HepG2 (cell line): ENCODE results near the gene DUSP22. TPM values are rescaled to one million over a fixed set of nuclear protein-coding genes. Genes with fewer than 3 reads are reported as not detected.

Experiments
- ARHGAP35 ChIP-seq: sonication (generic); formaldehyde crosslinking; IDR thresholded peaks from 2 replicates; pipeline ENCODE4 v1.9.0; 2022; ENCODE audit warnings: mild to moderate bottlenecking, inconsistent platforms, moderate library complexity, missing genetic modification reagents, borderline replicate concordance
- DMTF1 ChIP-seq: sonication (generic); formaldehyde crosslinking; IDR thresholded peaks from 2 replicates; pipeline ENCODE4 v1.4.0; 2020; ENCODE audit warnings: mild to moderate bottlenecking, missing genetic modification reagents
- DR1 ChIP-seq: sonication (generic); formaldehyde crosslinking; IDR thresholded peaks from 2 replicates; pipeline ENCODE4 v1.8.0; 2021; ENCODE audit warnings: mild to moderate bottlenecking, missing genetic modification reagents, inconsistent platforms
- HOXA7 ChIP-seq: sonication (generic); formaldehyde crosslinking; IDR thresholded peaks from 2 replicates; pipeline ENCODE4 v1.8.1; 2022; ENCODE audit warnings: mild to moderate bottlenecking, missing genetic modification reagents, moderate library complexity
- MAX ChIP-seq: IDR thresholded peaks from 2 replicates; pipeline ENCODE4 v1.6.1; 2012; ENCODE audit warnings: inconsistent platforms
- MLXIP ChIP-seq: sonication (generic); formaldehyde crosslinking; IDR thresholded peaks from 2 replicates; pipeline ENCODE4 v1.9.0; 2021; ENCODE audit warnings: missing genetic modification reagents, borderline replicate concordance
- MYC ChIP-seq: sonication (generic); formaldehyde crosslinking; IDR thresholded peaks from 2 replicates; pipeline ENCODE4 v1.9.0; 2021; ENCODE audit warnings: missing genetic modification reagents, borderline replicate concordance
- PATZ1 ChIP-seq: sonication (generic); formaldehyde crosslinking; IDR thresholded peaks from 2 replicates; pipeline ENCODE4 v1.4.0; 2020; ENCODE audit warnings: missing genetic modification reagents
- SIN3A ChIP-seq: IDR thresholded peaks from 2 replicates; pipeline ENCODE4 v1.6.1; 2011; ENCODE audit warnings: low read depth, mild to moderate bottlenecking, control low read depth, low read length, borderline replicate concordance
- SIN3B ChIP-seq: fragments of 150-350 bp; IDR thresholded peaks from 2 replicates; pipeline ENCODE4 v1.6.1; 2014; ENCODE audit warnings: low read length
- SP2 ChIP-seq: sonication (generic); formaldehyde crosslinking; IDR thresholded peaks from 2 replicates; pipeline ENCODE4 v1.5.1; 2020; ENCODE audit warnings: mild to moderate bottlenecking, missing genetic modification reagents
- TIGD3 ChIP-seq: sonication (generic); formaldehyde crosslinking; IDR thresholded peaks from 2 replicates; pipeline ENCODE4 v1.5.1; 2020; ENCODE audit warnings: mild to moderate bottlenecking, missing genetic modification reagents, borderline replicate concordance
- ZNF446 ChIP-seq: sonication (generic); formaldehyde crosslinking; IDR thresholded peaks from 2 replicates; pipeline ENCODE4 v1.5.0; 2020; ENCODE audit warnings: mild to moderate bottlenecking, missing genetic modification reagents
- ZSCAN20 ChIP-seq: sonication (generic); formaldehyde crosslinking; IDR thresholded peaks from 2 replicates; pipeline ENCODE4 v1.4.0; 2020; ENCODE audit warnings: missing genetic modification reagents, mild to moderate bottlenecking, borderline replicate concordance
- ZSCAN21 ChIP-seq: sonication (generic); formaldehyde crosslinking; IDR thresholded peaks from 2 replicates; pipeline ENCODE4 v1.8.0; 2022; ENCODE audit warnings: mild to moderate bottlenecking, missing genetic modification reagents, moderate library complexity, borderline replicate concordance
- polyA plus RNA-seq, 8 experiments: library from polyadenylated mRNA; depleted of rRNA in 3 of 8; stranded (reverse) in 7 of 8; unstranded in 1 of 8; fragments of >200 nt; fragmentation: Illumina TruSeq in 4 of 8; extraction: Trizol in 4 of 8; gene quantifications; 2 replicates each; pipeline versions ENCODE4 v1.2.1 to v1.2.3, GENCODE V29; 2011 to 2016; ENCODE audit warnings: low read depth in 4 of 8, missing spikeins in 1 of 8, mixed read lengths in 1 of 8; ENCODE audit not compliant: insufficient read depth in 1 of 8
- total RNA-seq, 5 experiments: library from RNA; depleted of rRNA; stranded (reverse); fragments of >200 nt; fragmentation: Illumina TruSeq; extraction: Trizol; gene quantifications; 2 replicates each; pipeline ENCODE4 v1.2.3, GENCODE V29; 2016; ENCODE audit warnings: low read depth in 1 of 5

DUSP22 gene
- total and polyA plus RNA-seq, 2 of the 13 experiments (the other 11 are each of a cell fraction or from before 2014, with no cell fraction given), result 20.2 to 32.8 TPM

- TF ChIP-seq DMTF1 (no peak), ZSCAN21 (0 out of 2 replicates have a peak, but pooled peaks have one; percentile 44), MLXIP (CRISPR knock-in tag) (no peak), SIN3B (no peak), ZNF446 (0 out of 2 replicates have a peak, but pooled peaks have one; percentile 59), HOXA7 (CRISPR knock-in tag) (no peak), MYC (CRISPR knock-in tag) (peak; percentile 80; the same call in 1 of the 2 replicates), TIGD3 (CRISPR knock-in tag) (no peak), SIN3A (peak; percentile 70; the same call in 1 of the 2 replicates), DR1 (peak; percentile 45; the same call in 1 of the 2 replicates), MAX (peak; percentile 51), SP2 (CRISPR knock-in tag) (0 out of 2 replicates have a peak, but pooled peaks have one; percentile 39), PATZ1 (CRISPR knock-in tag) (no peak; the same call in 1 of the 2 replicates), ARHGAP35 (CRISPR knock-in tag) (no peak), ZSCAN20 (CRISPR knock-in tag) (no peak; the same call in 1 of the 2 replicates)
Observed at GRCh38 chr6:291697-292505, at the start of gene DUSP22 (continued).
